ENCODE measurements around the gene MCC. TPM values are rescaled to one million over a fixed set of nuclear protein-coding genes. Genes with fewer than 3 reads are reported as not detected.
A peak's percentile ranks its signal among the peaks of the same experiment; 100 is the strongest.

Gene MCC
- total RNA-seq, 1 donor from 2014 or later = 22.7 TPM

GRCh38 chr5:113250341-113250953, 237.8 kb downstream of the MCC start:
- Mint-ChIP-seq H3K36me3 (ENCODE audit: low read depth, unreplicated experiment) (no peaks in the 10 kb centered on the region), H3K4me1 (ENCODE audit: unreplicated experiment) (peaks cover 44% of the 10 kb centered on the region), H3K27ac (ENCODE audit: unreplicated experiment) (no peak overlapping the region), H3K27me3 (ENCODE audit: unreplicated experiment) (peaks cover 6% of the 10 kb centered on the region), H3K9me3 (ENCODE audit: unreplicated experiment) (no peaks in the 10 kb centered on the region), H3K4me3 (ENCODE audit: unreplicated experiment) (no peak overlapping the region)
- DNase-seq (ENCODE audit: low spot score) = no peak
- TF ChIP-seq CTCF (IDR thresholded peaks at IDR 0.05; ENCODE audit: unreplicated experiment) = no peak

- no peak overlapping the region for H3K4me3 Mint-ChIP-seq (ENCODE audit: unreplicated experiment)
- no peak for TF ChIP-seq CTCF (IDR thresholded peaks at IDR 0.05; ENCODE audit: unreplicated experiment)
- peaks cover 44% of the 10 kb centered on the region for H3K4me1 Mint-ChIP-seq (ENCODE audit: unreplicated experiment)
- no peaks in the 10 kb centered on the region for H3K36me3 Mint-ChIP-seq (ENCODE audit: low read depth, unreplicated experiment)
- no peaks in the 10 kb centered on the region for H3K9me3 Mint-ChIP-seq (ENCODE audit: unreplicated experiment)
- DNase-seq (ENCODE audit: low spot score) = no peak
- H3K27me3 Mint-ChIP-seq (ENCODE audit: unreplicated experiment) = peaks cover 6% of the 10 kb centered on the region
- no peak overlapping the region for H3K27ac Mint-ChIP-seq (ENCODE audit: unreplicated experiment)
Observed at GRCh38 chr5:113249206-113249605, 239.0 kb downstream of the MCC start.

- Mint-ChIP-seq H3K9me3 (ENCODE audit: unreplicated experiment) (no peaks in the 10 kb centered on the region), H3K4me3 (ENCODE audit: unreplicated experiment) (peak overlapping the region; percentile 18), H3K4me1 (ENCODE audit: unreplicated experiment) (peaks cover 37% of the 10 kb centered on the region), H3K27me3 (ENCODE audit: unreplicated experiment) (peaks cover 6% of the 10 kb centered on the region), H3K36me3 (ENCODE audit: low read depth, unreplicated experiment) (peaks cover 3% of the 10 kb centered on the region), H3K27ac (ENCODE audit: unreplicated experiment) (peak overlapping the region; percentile 89)
- DNase-seq (ENCODE audit: low spot score) = no peak
- TF ChIP-seq CTCF (IDR thresholded peaks at IDR 0.05; ENCODE audit: unreplicated experiment) = no peak
Observed at GRCh38 chr5:113246361-113246870, 241.8 kb downstream of the MCC start.

GRCh38 chr5:113245427-113246225, 242.6 kb downstream of the MCC start:
- no peak for DNase-seq (ENCODE audit: low spot score)
- Mint-ChIP-seq H3K36me3 (ENCODE audit: low read depth, unreplicated experiment) (peaks cover 3% of the 10 kb centered on the region), H3K4me1 (ENCODE audit: unreplicated experiment) (peaks cover 34% of the 10 kb centered on the region), H3K4me3 (ENCODE audit: unreplicated experiment) (no peak overlapping the region), H3K9me3 (ENCODE audit: unreplicated experiment) (no peaks in the 10 kb centered on the region), H3K27me3 (ENCODE audit: unreplicated experiment) (peaks cover 6% of the 10 kb centered on the region), H3K27ac (ENCODE audit: unreplicated experiment) (peak overlapping the region; percentile 89)
- no peak for TF ChIP-seq CTCF (IDR thresholded peaks at IDR 0.05; ENCODE audit: unreplicated experiment)

GRCh38 chr5:113244966-113245365, 243.3 kb downstream of the MCC start:
- Mint-ChIP-seq H3K4me1 (ENCODE audit: unreplicated experiment) (peaks cover 32% of the 10 kb centered on the region), H3K27ac (ENCODE audit: unreplicated experiment) (no peak overlapping the region), H3K4me3 (ENCODE audit: unreplicated experiment) (no peak overlapping the region), H3K36me3 (ENCODE audit: low read depth, unreplicated experiment) (peaks cover 3% of the 10 kb centered on the region), H3K9me3 (ENCODE audit: unreplicated experiment) (no peaks in the 10 kb centered on the region), H3K27me3 (ENCODE audit: unreplicated experiment) (peaks cover 6% of the 10 kb centered on the region)
- no peak for TF ChIP-seq CTCF (IDR thresholded peaks at IDR 0.05; ENCODE audit: unreplicated experiment)
- no peak for DNase-seq (ENCODE audit: low spot score)

All from endothelial cell (in vitro differentiated cells).